ENCODE results near the gene PHC2. TPM values are rescaled to one million over a fixed set of nuclear protein-coding genes. Genes with fewer than 3 reads are reported as not detected.

The PHC2 gene
- total and polyA plus RNA-seq, 9 of the 15 experiments (the other 6 are each of a cell fraction or from before 2014, with no cell fraction given) = 3.1 to 67.6 (median 34.6) TPM

DNA sequence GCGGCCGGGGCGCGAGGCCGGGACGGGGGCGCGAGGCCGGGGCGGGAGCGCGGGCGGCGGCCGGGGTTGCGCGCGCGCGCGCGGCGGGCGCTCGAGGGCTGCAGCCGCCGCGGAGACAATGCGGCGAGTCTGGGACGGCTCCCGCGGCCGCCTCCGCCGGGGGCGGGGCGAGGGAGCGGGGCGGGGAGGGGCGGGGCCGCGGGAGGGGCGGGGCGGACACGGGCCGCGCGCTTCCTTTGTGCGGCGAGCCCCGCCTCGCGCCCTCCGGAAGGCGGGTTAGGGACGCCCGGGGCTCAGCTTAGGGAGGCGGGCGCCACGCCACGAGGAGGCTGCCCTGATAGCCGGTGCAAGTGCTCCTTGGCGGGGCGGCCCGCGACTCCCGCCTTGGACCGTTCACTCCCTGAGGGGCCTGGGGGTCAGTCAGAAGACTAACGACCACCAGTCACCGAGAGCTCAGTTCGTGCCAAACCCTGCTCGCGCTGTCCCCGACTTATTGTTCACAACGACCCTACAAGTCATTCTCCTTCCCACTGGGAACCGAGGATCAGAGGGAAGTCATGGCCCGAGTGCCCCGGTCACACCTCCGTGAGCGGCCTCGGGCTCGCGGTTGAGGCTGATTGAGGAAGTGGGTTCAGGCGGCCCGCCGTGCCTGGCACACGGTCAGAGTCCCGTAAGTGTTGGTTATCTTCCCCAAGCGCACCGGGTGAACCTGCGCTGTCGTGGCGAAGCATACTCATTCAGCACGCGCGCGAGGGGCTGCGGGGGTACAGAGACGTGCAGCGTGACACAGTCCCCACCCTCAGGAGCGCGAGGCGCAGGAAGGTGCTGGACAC is 80.9 kb downstream of the PHC2 start:
- Histone ChIP-seq H3K4me3 (peak overlapping the region; percentile 71), H3K4me1 (replicated peaks in 1 of 2; ENCODE audit: control insufficient read depth in 2 of 2, insufficient read depth in 2 of 2, low read length in 2 of 2) (peaks cover 32 to 35% of the 10 kb centered on the region in 2 experiments), H4K20me1 (replicated peaks; ENCODE audit: control insufficient read depth, insufficient read depth, low read length) (0 out of 2 replicates have a peak, but pooled peaks cover 13% of the 10 kb centered on the region), H3K9me3 (replicated peaks; ENCODE audit: control insufficient read depth, insufficient read depth, low read depth, low read length) (no peaks in the 10 kb centered on the region), H3K27me3 (ENCODE audit: control insufficient read depth in 2 of 2, insufficient read depth in 2 of 2, low read length in 2 of 2) (no peaks in the 10 kb centered on the region), H3K79me2 (ENCODE audit: control insufficient read depth, insufficient read depth, low read length) (peaks cover 56% of the 10 kb centered on the region), H3K4me2 (ENCODE audit: insufficient read depth, low read length) (peak overlapping the region; percentile 97), H3K9ac (ENCODE audit: insufficient read depth in 1 of 2, low read depth in 2 of 2, low read length in 2 of 2) (peak overlapping the region; percentile 94 to 99), H3K36me3 (ENCODE audit: control insufficient read depth, insufficient read depth, low read length) (peaks cover 21% of the 10 kb centered on the region; the same call in 2 of the 3 replicates), H3K27ac (ENCODE audit: extremely low read depth, low read depth, low read length) (peak overlapping the region; percentile 93), H2AFZ (ENCODE audit: low read depth, low read length) (peak overlapping the region; percentile 91), H3K9me1 (ENCODE audit: control insufficient read depth, insufficient read depth, low read length) (no peaks in the 10 kb centered on the region)
- ChIA-PET CTCF (ENCODE audit: low intra/inter-chr PET ratio) (interaction anchor here (1.8 kb wide), 1 partner anchor 54 kb away, joined by 8 read pairs; no protein-coding TSS in a partner anchor), POLR2A (interaction anchor here (0.6 to 1.9 kb wide), 9 partner anchors 8 to 29 kb away, joined by 3 to 10 read pairs (median 4); partner anchors contain the start of gene A3GALT2)
- BruUV-seq (replicated peaks) = no TSS peak
- intact Hi-C loops (cut with micrococcal nuclease) = no loop called here
- FAIRE-seq = peak; percentile 26
- peak; percentile 93 for ATAC-seq
- in situ Hi-C loops (cut with MboI) = no loop called here
- peak; percentile 93 to 97 (median 96) for DNase-seq (ENCODE audit: extremely low read depth in 1 of 4, low spot score in 3 of 4)
- WGBS (ENCODE audit: insufficient coverage, low coverage, missing lambda C conversion rate) = under 1% methylated on average over 42 of the region's 104 CpGs
- TF ChIP-seq, protein P1, sequence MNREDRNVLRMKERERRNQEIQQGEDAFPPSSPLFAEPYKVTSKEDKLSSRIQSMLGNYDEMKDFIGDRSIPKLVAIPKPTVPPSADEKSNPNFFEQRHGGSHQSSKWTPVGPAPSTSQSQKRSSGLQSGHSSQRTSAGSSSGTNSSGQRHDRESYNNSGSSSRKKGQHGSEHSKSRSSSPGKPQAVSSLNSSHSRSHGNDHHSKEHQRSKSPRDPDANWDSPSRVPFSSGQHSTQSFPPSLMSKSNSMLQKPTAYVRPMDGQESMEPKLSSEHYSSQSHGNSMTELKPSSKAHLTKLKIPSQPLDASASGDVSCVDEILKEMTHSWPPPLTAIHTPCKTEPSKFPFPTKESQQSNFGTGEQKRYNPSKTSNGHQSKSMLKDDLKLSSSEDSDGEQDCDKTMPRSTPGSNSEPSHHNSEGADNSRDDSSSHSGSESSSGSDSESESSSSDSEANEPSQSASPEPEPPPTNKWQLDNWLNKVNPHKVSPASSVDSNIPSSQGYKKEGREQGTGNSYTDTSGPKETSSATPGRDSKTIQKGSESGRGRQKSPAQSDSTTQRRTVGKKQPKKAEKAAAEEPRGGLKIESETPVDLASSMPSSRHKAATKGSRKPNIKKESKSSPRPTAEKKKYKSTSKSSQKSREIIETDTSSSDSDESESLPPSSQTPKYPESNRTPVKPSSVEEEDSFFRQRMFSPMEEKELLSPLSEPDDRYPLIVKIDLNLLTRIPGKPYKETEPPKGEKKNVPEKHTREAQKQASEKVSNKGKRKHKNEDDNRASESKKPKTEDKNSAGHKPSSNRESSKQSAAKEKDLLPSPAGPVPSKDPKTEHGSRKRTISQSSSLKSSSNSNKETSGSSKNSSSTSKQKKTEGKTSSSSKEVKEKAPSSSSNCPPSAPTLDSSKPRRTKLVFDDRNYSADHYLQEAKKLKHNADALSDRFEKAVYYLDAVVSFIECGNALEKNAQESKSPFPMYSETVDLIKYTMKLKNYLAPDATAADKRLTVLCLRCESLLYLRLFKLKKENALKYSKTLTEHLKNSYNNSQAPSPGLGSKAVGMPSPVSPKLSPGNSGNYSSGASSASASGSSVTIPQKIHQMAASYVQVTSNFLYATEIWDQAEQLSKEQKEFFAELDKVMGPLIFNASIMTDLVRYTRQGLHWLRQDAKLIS (CRISPR knock-in tag; IDR thresholded peaks at IDR 0.05) = peak; percentile 74; the same call in 1 of the 2 replicates
- peak; percentile 70; the same call in 1 of the 2 replicates for TF ChIP-seq ZBTB17 (CRISPR knock-in tag; IDR thresholded peaks at IDR 0.05)
- TF ChIP-seq, protein P2, sequence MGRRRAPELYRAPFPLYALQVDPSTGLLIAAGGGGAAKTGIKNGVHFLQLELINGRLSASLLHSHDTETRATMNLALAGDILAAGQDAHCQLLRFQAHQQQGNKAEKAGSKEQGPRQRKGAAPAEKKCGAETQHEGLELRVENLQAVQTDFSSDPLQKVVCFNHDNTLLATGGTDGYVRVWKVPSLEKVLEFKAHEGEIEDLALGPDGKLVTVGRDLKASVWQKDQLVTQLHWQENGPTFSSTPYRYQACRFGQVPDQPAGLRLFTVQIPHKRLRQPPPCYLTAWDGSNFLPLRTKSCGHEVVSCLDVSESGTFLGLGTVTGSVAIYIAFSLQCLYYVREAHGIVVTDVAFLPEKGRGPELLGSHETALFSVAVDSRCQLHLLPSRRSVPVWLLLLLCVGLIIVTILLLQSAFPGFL (CRISPR knock-in tag; IDR thresholded peaks at IDR 0.05) = no peak
- TF ChIP-seq IRF2 (CRISPR knock-in tag; IDR thresholded peaks at IDR 0.05) = no peak
- TF ChIP-seq, protein P3, sequence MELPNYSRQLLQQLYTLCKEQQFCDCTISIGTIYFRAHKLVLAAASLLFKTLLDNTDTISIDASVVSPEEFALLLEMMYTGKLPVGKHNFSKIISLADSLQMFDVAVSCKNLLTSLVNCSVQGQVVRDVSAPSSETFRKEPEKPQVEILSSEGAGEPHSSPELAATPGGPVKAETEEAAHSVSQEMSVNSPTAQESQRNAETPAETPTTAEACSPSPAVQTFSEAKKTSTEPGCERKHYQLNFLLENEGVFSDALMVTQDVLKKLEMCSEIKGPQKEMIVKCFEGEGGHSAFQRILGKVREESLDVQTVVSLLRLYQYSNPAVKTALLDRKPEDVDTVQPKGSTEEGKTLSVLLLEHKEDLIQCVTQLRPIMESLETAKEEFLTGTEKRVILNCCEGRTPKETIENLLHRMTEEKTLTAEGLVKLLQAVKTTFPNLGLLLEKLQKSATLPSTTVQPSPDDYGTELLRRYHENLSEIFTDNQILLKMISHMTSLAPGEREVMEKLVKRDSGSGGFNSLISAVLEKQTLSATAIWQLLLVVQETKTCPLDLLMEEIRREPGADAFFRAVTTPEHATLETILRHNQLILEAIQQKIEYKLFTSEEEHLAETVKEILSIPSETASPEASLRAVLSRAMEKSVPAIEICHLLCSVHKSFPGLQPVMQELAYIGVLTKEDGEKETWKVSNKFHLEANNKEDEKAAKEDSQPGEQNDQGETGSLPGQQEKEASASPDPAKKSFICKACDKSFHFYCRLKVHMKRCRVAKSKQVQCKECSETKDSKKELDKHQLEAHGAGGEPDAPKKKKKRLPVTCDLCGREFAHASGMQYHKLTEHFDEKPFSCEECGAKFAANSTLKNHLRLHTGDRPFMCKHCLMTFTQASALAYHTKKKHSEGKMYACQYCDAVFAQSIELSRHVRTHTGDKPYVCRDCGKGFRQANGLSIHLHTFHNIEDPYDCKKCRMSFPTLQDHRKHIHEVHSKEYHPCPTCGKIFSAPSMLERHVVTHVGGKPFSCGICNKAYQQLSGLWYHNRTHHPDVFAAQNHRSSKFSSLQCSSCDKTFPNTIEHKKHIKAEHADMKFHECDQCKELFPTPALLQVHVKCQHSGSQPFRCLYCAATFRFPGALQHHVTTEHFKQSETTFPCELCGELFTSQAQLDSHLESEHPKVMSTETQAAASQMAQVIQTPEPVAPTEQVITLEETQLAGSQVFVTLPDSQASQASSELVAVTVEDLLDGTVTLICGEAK (IDR thresholded peaks at IDR 0.05) = peak; percentile 55; the same call in 1 of the 2 replicates
- TF ChIP-seq, protein P3 (CRISPR knock-in tag; IDR thresholded peaks at IDR 0.05) = no peak

All from K562 (cell line).